ENCODE results near the gene NDUFS2.
A peak's percentile ranks its signal among the peaks of the same experiment; 100 is the strongest.

NDUFS2 gene

DNA sequence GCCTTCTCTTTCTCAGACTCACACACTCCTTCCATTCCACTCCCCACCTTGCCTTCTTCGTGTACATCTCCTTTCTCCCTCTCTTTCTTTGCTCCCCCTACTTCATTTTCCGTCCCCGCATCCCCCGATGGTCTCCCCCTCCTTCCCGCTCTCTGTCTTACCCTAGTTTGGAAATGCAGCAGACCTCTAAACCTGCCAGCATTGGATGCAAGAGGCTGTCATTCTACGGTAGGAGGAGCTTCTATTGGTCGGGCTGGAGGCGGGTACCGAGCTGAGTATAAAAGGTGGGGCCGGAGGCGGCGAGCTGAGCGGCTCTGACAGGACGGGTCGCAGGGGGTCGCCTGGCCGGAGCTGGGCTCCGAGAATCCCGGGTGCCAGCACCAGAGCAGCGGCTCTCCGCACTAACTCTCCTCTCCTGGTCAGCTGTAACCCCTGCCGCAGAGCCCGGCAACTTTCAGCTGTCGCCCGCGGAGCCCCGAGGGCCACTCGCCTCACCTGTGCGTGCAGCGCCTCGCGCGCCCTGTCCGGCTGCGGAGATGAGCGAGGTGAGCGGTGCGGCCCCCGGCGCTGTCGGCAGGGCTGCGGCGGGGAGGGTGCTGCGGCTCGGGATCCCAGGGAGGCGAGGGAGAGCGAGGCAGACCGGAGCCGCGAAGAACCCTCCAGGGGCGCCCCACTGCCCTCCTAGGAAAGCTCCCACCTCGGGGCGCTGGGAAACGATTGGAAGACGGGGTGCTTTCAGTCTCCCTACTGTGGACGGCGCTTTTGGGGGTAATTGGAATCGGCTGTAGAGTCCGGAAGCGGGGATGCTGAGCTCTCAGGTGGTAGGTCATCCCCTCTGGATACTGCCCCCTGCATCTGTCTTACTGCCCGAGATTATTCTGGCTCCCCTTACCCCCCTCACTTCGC lies 56.5 kb downstream of the NDUFS2 start, which contains the start of gene PCP4L1:
PCP4L1 (plus strand) TSS at position 307 of the 906 bp plus-strand sequence; CDS start at position 537, 230 bp downstream.
- H3K9me3 ChIP-seq (ENCODE audit: insufficient read depth, low read depth, low read length): peaks cover 11% of the 10 kb centered on the region
- H3K36me3 ChIP-seq (ENCODE audit: insufficient read depth, low read length): no peaks in the 10 kb centered on the region
- H3K4me1 ChIP-seq (ENCODE audit: insufficient read depth, low read length): peaks cover 6% of the 10 kb centered on the region
- no peak within 1 kb of the TSS for H3K27ac ChIP-seq (ENCODE audit: low read depth, low read length)
- H3K4me3 ChIP-seq (ENCODE audit: low read length): peak within 1 kb of the TSS; percentile 57
- 3% methylated on average over 62 of the region's 62 CpGs for WGBS
- no peak within 1 kb of the TSS for H3K9ac ChIP-seq (ENCODE audit: low read depth, low read length)
- peaks cover 44% of the 10 kb centered on the region for H3K27me3 ChIP-seq (ENCODE audit: insufficient read depth, low read length)

DNA sequence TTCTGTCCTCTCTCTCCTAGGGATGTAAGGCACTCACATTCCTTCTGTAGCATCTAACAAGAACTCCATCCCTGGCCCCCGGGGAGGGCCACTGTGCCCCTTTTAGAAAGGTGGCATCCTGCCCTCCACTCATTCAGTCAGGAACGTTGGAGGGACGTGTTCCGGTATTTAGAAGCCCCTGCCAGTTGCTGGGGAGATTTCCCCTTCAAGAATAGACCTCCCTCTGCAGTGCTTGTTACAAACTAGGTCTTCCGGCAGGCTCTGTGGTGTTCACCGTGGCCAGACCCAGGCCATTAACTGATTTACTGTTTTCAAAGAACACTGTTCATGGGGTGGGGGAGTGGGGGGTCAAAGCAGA lies 57.2 kb downstream of the NDUFS2 start:
- Histone ChIP-seq H3K4me3 (ENCODE audit: low read length) (peak overlapping the region; percentile 57), H3K36me3 (ENCODE audit: insufficient read depth, low read length) (no peaks in the 10 kb centered on the region), H3K9me3 (ENCODE audit: insufficient read depth, low read depth, low read length) (peaks cover 11% of the 10 kb centered on the region), H3K27me3 (ENCODE audit: insufficient read depth, low read length) (peaks cover 44% of the 10 kb centered on the region), H3K27ac (ENCODE audit: low read depth, low read length) (no peak overlapping the region), H3K9ac (ENCODE audit: low read depth, low read length) (no peak overlapping the region), H3K4me1 (ENCODE audit: insufficient read depth, low read length) (peaks cover 6% of the 10 kb centered on the region)
- 41% methylated on average over 6 of the region's 6 CpGs for WGBS

GRCh38 chr1:161259765-161260164 lies 57.6 kb downstream of the NDUFS2 start:
- Histone ChIP-seq H3K9me3 (ENCODE audit: insufficient read depth, low read depth, low read length) (peaks cover 11% of the 10 kb centered on the region), H3K9ac (ENCODE audit: low read depth, low read length) (no peak overlapping the region), H3K36me3 (ENCODE audit: insufficient read depth, low read length) (no peaks in the 10 kb centered on the region), H3K4me1 (ENCODE audit: insufficient read depth, low read length) (peaks cover 6% of the 10 kb centered on the region), H3K4me3 (ENCODE audit: low read length) (no peak overlapping the region), H3K27ac (ENCODE audit: low read depth, low read length) (no peak overlapping the region), H3K27me3 (ENCODE audit: insufficient read depth, low read length) (peaks cover 44% of the 10 kb centered on the region)
- WGBS: 100% methylated on average over 1 of the region's 1 CpG

DNA sequence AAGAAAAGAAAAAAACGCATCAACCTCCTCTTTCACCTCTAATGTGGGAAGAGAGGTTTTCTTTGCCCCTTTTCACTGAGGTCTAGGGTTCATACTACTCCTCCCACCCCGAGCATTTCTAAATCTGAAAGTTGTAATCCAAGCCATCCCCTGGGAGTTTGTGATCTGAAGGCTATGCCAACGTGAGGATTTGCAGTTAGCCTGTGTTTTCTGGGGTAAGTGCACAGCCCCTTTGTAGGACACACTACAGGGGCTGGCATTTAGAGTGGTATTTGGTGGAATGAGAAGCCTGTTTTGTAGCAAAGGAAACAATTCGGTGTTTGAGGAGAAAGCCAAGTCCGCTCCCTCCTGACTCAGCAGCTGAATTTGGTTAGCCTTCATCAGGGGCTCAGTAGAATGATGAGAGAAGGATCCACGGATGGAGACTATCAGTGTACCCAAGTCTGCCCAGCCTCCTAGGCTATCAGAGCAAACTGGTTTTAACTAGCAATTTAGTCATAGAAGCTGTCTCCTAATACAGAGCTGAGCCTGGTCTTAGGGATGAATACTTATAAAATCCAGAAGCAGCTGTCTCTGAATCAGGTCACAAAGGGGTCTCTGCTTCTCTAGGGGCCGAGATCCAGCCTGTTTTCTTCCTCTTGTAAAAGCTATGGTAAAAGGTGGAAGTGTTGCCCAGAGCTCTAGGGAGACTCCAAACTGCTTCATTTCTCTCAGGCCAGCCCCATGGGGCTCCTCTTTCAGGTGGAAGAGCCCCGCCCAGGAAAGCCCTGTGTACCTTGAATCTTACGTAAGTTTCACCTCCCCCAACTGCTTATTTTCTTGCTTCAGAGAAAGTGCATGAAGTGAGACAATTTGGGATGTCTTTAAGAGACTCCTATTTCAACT lies 58.5 kb downstream of the NDUFS2 start:
- Histone ChIP-seq H3K27ac (ENCODE audit: low read depth, low read length) (no peak overlapping the region), H3K9ac (ENCODE audit: low read depth, low read length) (no peak overlapping the region), H3K4me3 (ENCODE audit: low read length) (no peak overlapping the region), H3K9me3 (ENCODE audit: insufficient read depth, low read depth, low read length) (peaks cover 11% of the 10 kb centered on the region), H3K4me1 (ENCODE audit: insufficient read depth, low read length) (peaks cover 6% of the 10 kb centered on the region), H3K27me3 (ENCODE audit: insufficient read depth, low read length) (peaks cover 44% of the 10 kb centered on the region), H3K36me3 (ENCODE audit: insufficient read depth, low read length) (no peaks in the 10 kb centered on the region)
- 57% methylated on average over 7 of the region's 9 CpGs for WGBS

- H3K9me3 ChIP-seq (ENCODE audit: insufficient read depth, low read depth, low read length): peaks cover 11% of the 10 kb centered on the region
- H3K4me3 ChIP-seq (ENCODE audit: low read length): no peak overlapping the region
- peaks cover 12% of the 10 kb centered on the region for H3K4me1 ChIP-seq (ENCODE audit: insufficient read depth, low read length)
- peaks cover 44% of the 10 kb centered on the region for H3K27me3 ChIP-seq (ENCODE audit: insufficient read depth, low read length)
- no peak overlapping the region for H3K9ac ChIP-seq (ENCODE audit: low read depth, low read length)
- H3K27ac ChIP-seq (ENCODE audit: low read depth, low read length): no peak overlapping the region
- H3K36me3 ChIP-seq (ENCODE audit: insufficient read depth, low read length): no peaks in the 10 kb centered on the region
- 76% methylated on average over 6 of the region's 12 CpGs for WGBS
These were observed 59.4 kb downstream of the NDUFS2 start for GRCh38 chr1:161261261-161262235.

All from HUES64 (cell line).